Left ventricle myocardium inferior (tissue), 1 donor: ENCODE data around the gene FLYWCH1. TPM values are rescaled to one million over a fixed set of nuclear protein-coding genes. Genes with fewer than 3 reads are reported as not detected.

ENCODE experiments used
- DNase-seq: peaks from one replicate; pipeline ENCODE4 v3.0.0-alpha.2; 2020
- H3K27ac ChIP-seq: fragments of 200-600 bp; replicated peaks from 2 replicates; pipeline ENCODE4 v1.8.0; 2021
- H3K27me3 ChIP-seq: fragments of 200-600 bp; 2 replicates; pipeline ENCODE4 v1.8.0; 2021; ENCODE audit warnings: low read depth
- H3K36me3 ChIP-seq: fragments of 200-600 bp; 2 replicates; pipeline ENCODE4 v1.8.0; 2021
- H3K4me1 ChIP-seq: fragments of 200-600 bp; 2 replicates; pipeline ENCODE4 v1.8.0; 2021
- H3K4me3 ChIP-seq: fragments of 200-600 bp; 2 replicates; pipeline ENCODE4 v1.8.0; 2021; ENCODE audit warnings: mild to moderate bottlenecking, moderate library complexity
- H3K9me3 ChIP-seq: fragments of 200-600 bp; replicated peaks from 2 replicates; pipeline ENCODE4 v1.8.0; 2021
- CTCF ChIP-seq: fragments of 200-600 bp; IDR thresholded peaks from 2 replicates; pipeline ENCODE4 v1.8.0; 2021; ENCODE audit warnings: antibody characterized with exemption, mild to moderate bottlenecking, borderline replicate concordance
- intact Hi-C: fragments of 100-400 bp; cut with micrococcal nuclease; formaldehyde crosslinking; loops from one replicate; pipeline ENCODE4 v1.11.0; 2022
- total RNA-seq: library from RNA; stranded (reverse); fragmentation: NEBNext Ultra II Directional; extraction: Animal tissue kit (Norgen Biotek cat#: 25700); gene quantifications from one replicate; pipeline ENCODE4 v1.2.1, GENCODE V29; 2021
- donor health status: DM: no; HTN: yes; CAD: no; lungs with severe emphysema.

FLYWCH1 gene
- total RNA-seq, 1 donor from 2014 or later = 35.7 TPM

GRCh38 chr16:2971134-2971984 is 59.6 kb downstream of the FLYWCH1 start:
- peaks cover 60% of the 10 kb centered on the region for H3K4me1 ChIP-seq
- DNase-seq = no peak
- H3K27ac ChIP-seq = no peak overlapping the region
- H3K36me3 ChIP-seq = peaks cover 5% of the 10 kb centered on the region
- H3K9me3 ChIP-seq = no peaks in the 10 kb centered on the region
- H3K4me3 ChIP-seq = no peak overlapping the region
- TF ChIP-seq CTCF = no peak
- intact Hi-C loops = no loop called here
- H3K27me3 ChIP-seq = peaks cover 26% of the 10 kb centered on the region

- intact Hi-C loops = no loop called here
- no peak overlapping the region for H3K4me3 ChIP-seq
- peaks cover 23% of the 10 kb centered on the region for H3K27me3 ChIP-seq
- no peak for DNase-seq
- peaks cover 52% of the 10 kb centered on the region for H3K4me1 ChIP-seq
- H3K27ac ChIP-seq = no peak overlapping the region
- TF ChIP-seq CTCF = no peak
- H3K36me3 ChIP-seq = peaks cover 5% of the 10 kb centered on the region
- no peaks in the 10 kb centered on the region for H3K9me3 ChIP-seq
Measured at GRCh38 chr16:2971985-2972784, 60.5 kb downstream of the FLYWCH1 start.

GRCh38 chr16:2973093-2973492 is 61.4 kb downstream of the FLYWCH1 start:
- peaks cover 21% of the 10 kb centered on the region for H3K27me3 ChIP-seq
- DNase-seq = no peak
- peaks cover 43% of the 10 kb centered on the region for H3K4me1 ChIP-seq
- intact Hi-C loops = no loop called here
- no peak for TF ChIP-seq CTCF
- H3K36me3 ChIP-seq = peaks cover 5% of the 10 kb centered on the region
- no peak overlapping the region for H3K4me3 ChIP-seq
- H3K27ac ChIP-seq = no peak overlapping the region
- H3K9me3 ChIP-seq = no peaks in the 10 kb centered on the region

DNA sequence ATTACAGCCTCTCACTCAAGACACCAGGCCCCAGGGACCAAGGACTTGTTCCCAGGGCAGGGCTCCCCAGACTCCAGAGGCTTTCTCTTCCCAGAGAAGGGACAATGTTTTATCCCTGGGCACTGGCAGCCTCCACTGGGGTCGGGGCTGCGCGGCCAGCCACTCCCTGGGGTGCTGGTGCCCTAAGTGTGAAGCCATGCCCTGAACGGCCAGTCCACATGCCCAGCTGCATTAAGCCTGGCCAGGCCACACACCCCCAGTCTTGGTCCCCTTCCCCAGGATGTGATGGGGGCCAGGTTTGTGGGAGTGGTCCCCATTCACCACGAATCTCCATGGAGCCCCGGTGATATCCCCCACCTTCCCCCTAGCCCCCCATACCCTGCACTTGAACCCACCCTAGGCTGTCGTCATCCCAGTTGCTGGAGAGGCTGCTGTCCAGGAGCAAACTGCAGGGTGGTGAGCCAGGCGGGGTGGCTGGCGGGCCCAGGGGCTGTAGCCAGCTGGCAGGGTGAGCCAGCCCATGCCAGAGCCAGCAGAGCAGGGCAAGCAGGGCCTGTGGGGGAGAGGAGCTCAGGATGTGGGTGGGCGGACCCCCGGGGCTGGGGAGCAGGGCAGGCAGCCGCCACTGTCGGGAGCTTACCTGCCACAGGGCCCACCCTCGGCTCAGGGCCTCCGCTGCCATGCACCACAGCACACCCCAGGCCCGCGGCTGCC is 62.0 kb downstream of the FLYWCH1 start:
- Histone ChIP-seq H3K27me3 (peaks cover 22% of the 10 kb centered on the region), H3K4me1 (peaks cover 36% of the 10 kb centered on the region), H3K9me3 (no peaks in the 10 kb centered on the region), H3K4me3 (no peak overlapping the region), H3K27ac (no peak overlapping the region), H3K36me3 (peaks cover 5% of the 10 kb centered on the region)
- intact Hi-C loops = no loop called here
- no peak for TF ChIP-seq CTCF
- no peak for DNase-seq

GRCh38 chr16:2974319-2975056 is 62.8 kb downstream of the FLYWCH1 start:
- Histone ChIP-seq H3K9me3 (no peaks in the 10 kb centered on the region), H3K4me1 (peaks cover 32% of the 10 kb centered on the region), H3K27ac (no peak overlapping the region), H3K27me3 (peaks cover 29% of the 10 kb centered on the region), H3K36me3 (peaks cover 5% of the 10 kb centered on the region), H3K4me3 (no peak overlapping the region)
- TF ChIP-seq CTCF = no peak
- DNase-seq = no peak
- intact Hi-C loops = no loop called here
